ENCODE measurements around the gene FKBP1B.
"Not testable (repeated sequence)": the region's sequence is repeated elsewhere in the genome, so short reads cannot be mapped to it uniquely, and the experiment has no call there.

The FKBP1B gene

DNA sequence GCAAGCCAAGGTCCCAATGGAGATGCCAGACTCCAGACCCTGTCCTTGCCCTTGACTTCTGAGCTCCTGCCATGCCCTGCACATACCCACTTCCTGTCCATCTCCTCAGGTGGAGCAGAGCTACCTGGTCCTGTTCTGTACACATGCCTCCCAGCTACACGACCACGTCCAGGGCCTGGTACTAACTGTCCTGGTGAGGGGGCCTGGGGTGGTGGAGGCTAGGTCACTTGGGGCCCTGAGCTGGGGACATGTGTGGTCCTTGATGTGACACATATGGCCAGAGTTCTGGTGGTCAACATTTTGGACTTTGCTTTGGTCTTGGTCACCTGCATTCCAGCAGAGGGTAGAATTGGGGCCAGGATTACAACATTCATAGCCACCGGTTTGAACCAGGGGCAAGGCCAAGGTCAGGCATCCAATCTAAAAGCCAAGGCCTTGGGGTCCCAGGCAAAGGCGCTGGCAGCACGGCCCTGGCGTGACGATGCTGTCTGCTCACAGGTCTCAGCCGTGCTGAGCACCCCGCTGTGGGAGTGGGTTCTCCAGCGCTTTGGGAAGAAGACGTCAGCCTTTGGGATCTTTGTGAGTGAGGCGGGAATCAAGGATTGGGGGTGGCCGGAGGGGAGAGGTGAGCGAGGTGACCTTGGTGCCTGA is 27.1 kb upstream of the FKBP1B start:
- DNase-seq (ENCODE audit: low read depth in 3 of 3), result no peak

DNA sequence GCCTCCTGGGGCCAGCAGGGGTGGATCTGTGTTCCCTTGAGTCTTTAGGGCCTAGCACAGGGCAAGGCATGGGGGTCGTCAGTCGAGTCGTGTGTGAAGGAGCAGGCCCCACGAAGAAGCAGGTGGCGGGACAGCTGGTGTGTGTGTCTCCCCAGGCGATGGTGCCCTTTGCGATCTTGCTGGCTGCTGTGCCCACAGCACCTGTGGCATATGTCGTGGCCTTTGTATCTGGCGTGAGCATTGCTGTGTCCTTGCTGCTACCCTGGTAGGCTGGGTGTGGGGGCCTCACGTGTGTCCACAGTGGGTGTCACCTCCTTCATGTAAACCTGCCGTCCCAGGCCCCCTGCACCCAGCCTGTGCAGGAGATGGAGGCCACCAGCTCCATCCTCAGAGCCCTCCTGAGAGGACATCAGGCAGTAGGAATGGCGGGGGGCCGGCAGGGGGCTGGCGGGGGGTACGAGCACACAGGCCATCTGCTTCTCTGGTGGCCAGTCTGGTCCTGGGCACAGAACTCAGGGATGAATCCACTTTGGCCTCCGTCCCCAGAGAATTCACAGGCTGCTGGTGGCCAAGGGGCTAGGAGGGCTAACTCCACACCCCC is 26.5 kb upstream of the FKBP1B start:
- no peak for DNase-seq (ENCODE audit: low read depth in 3 of 3)

DNA sequence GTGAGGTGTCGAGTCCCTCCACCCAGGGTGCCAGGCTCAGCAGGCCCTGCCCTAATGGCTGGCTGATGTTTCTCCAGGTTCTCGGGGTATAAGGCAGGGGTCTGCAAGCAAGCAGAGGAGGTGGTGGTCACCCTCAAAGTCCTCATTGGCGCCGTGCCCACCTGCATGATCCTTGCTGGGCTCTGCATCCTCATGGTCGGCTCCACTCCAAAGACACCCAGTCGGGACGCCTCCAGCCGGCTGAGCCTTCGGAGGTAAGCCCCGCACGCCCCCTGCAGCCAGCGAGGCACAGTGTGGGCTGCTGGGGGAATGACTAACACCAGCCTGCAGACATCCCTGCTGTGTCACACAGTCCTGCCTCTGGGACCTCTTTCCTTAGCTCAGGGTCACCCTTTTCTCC is 25.5 kb upstream of the FKBP1B start:
- no peak for DNase-seq (ENCODE audit: low read depth in 3 of 3)

DNA sequence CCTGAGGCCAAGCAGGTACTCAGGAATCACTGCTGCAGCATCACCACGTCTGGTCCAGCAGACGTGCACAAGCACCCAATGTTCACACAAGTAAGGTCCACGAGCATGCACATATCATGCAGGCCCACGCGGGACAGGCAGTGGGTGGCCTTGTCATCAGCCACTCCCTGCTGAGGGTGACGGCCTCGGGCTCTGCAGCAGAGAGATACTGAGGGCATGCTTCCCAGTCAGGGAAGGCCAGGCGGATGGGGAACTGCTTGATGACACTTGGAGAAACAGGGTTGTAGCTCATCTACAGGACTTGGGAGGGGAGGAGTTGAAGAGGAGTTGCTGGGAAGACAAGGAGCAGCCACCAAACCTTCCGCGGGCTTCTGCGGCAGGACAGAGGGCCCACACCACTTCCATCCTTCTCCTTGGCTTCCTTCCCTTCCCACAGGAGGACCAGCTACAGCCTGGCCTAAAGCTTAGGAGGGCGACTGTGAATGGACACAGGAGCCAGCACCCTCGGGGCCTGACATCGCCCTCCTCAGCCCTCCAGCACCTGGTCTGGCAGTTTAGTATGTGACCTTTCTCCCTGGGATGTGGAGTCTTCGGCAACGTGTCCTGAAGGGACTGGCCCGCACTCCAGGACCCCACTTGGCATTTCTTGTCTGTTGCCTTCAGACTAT is 24.4 kb upstream of the FKBP1B start:
- DNase-seq (ENCODE audit: low read depth in 3 of 3), result no peak

DNA sequence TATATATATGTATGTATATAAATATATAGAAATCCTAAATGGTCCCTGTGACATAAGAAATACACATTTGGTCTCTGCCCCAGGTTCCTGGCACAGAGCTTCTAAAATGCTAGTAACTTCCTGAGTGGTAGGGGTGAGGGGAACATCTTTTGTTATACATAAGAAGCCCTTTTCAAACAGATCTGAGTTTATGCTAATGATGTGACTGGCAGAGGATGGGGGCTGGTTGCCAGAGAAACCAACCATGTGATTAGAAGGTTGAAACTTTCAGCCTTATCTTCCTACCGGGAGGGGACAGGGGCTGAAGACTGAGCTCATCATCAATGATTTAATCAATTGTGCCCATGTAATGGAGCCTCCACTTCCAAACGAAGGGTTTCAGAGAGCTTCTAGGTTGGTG is 23.3 kb upstream of the FKBP1B start:
- no peak for DNase-seq (ENCODE audit: low read depth in 3 of 3)

DNA sequence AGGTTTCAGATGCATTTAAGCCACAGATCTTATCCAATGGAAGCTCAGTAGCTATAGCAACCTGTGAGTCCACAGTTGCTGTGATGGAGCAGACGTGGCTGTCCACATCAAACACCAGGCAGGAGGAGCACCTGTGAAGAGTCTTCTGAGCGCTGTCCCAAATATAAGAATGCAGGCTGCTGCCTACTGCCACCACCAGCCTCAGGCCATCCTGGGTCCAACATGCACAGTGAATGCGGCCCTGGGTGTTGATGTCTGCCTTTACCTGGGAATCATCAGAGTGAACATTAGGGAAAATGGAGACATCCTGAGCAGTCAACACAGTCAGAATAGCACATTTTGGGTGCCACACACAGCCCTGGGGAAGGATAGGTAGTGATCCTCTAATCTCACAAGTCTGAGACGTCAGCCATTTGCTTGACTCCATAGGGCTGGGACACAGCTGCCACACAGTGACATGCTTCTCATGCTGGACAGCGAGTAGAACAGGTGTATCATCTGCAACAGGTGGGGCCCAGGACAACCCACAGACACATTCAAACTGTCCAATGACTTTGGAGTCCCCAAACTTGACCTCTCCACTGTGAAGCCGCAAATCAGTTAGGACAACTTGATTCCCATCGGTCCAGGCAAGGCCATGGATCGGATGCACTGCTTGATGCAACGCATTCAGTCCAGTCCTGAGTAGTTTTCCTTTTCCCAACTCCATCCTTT is 10.6 kb upstream of the FKBP1B start:
- no peak for DNase-seq (ENCODE audit: low read depth in 3 of 3)

DNA sequence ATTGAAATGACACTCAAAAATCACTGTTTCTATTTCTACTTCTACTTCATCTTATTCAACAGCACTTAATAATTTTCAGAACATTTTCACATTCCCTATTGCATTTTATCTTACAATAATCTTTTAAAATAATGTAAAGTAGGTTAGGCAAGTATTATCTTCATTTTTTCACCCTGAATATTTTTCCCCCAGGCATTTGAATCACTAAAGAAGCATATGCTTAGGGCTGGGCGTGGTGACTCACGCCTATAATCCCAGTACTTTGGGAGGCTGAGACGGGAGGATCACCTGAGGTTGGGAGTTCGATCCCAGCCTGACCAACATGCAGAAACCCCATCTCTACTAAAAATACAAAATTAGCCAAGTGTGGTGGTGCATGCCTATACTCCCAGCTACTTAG is 9.0 kb upstream of the FKBP1B start:
- DNase-seq (ENCODE audit: low read depth in 3 of 3), result no peak

DNA sequence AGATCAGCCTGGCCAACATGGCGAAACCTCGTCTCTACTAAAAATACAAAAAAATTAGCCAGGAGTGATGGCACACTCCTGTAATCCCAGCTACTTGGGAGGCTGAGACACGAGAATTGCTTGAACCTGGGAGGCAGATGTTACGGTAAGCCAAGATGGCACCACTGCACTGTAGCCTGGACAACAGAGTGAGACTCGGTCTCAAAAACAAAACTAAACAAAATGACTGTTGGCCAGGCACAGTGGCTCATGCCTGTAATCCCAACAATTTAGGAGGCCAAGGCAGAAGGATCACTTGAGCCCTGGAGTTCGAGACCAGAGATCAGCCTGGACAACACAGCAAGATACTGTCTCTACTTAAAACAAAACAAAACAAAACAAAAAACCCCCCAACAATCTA is 6.4 kb upstream of the FKBP1B start:
- not testable (repeated sequence) for DNase-seq (ENCODE audit: low read depth in 3 of 3)

DNA sequence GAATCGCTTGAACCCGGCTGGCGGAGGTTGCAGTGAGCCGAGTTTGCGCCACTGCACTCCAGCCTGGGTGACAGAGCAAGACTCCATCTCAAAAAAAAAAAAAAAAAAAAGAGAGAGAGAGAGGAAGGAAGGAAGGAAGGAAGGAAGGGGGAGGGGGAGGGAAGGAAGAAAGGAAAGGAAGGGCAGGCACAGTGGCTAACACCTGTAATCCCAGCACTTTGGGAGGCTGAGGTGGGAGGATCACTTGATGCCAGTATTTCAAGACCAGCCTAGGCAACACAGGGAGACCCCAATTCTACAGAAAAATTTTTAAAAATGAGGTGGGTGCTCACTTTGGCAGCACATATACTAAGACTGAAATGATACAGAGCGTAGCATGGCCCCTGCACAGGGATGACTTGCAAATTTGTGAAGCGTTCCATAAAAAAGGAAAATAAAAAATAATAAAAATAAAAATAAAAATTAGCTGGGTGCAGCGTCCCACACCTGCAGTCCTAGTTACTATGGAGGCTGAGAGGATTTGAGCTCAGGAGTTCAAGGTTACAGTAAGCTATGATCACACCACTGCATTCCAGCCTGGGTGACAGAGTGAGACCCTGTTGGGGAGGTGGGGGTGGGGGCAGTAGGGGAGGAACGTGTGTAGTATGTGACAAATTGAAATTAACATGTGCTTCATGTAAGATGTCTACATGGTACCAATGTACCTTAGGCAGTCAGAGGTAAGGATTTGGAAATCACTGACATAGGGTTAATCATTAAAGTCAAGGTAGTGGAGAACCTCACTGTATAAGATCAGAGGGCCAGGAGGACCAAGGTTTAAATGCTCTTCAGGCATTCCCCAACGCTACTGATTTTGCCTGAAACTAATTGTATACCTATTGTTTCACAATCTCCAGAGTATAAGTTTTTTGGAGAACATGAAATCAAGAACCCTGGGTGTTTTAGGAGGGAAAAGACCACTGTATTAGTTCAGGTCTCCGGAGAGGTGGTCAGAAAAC is 3.7 kb upstream of the FKBP1B start:
- no peak for DNase-seq (ENCODE audit: low read depth in 3 of 3)

DNA sequence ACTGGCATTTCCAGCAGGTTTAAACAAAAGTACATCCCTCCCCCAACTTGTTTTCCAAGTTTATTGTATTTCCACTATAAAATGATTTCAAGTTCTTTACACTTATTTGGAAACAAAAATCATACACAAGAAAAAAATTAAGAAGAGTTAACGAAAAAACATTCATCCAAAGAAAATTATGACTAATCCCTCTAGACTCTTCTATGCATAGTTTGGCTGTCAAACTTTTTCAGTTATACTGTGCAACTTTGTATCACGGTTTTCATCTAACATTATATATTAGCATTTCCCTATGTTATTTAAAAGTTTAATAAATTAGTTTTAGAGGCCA is 3.0 kb upstream of the FKBP1B start:
- no peak for DNase-seq (ENCODE audit: low read depth in 3 of 3)

DNA sequence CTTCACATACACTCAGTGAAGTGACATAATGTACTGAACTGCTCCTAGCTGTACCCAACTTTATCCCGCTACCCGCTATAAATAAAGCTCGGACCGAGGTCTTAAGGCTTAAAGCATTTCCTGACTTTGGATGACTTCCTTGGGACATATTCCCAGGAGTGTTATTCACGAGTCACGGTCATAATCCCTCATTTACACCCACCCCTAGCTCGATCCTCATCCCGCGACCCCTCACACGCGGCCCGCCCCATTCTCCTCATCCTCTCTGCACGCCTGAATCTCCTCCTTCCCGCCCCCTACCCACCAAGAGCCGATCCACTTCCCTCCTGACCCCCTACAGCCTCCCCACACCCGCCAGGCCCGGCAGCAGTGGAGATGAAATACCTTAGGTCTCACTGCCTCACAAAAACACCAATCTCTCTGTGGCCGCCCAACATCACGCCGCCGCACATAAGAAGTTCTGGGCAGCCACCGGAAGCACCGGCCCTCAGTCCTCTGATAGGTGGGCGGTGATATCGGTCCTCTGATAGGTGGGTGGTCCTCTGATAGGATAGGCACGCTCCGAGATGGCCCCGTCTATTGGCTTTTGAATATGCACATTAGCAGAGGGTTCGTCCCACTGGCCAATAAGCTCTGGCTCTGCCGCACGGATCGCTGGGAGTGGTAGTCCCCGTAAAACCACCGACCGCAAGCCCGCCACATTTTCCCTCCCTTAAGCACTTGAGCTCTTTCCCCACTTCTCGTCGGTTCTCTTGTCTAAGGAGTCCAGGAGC is 2.4 kb upstream of the FKBP1B start, which contains the start of gene WDCP:
TSS of gene WDCP (minus strand) at position 462 of the 773 bp plus-strand sequence. CDS start 7,897 bp downstream, outside the sequence.
- DNase-seq (ENCODE audit: low read depth in 3 of 3), result peak; percentile 83 to 93 (median 89)

DNA sequence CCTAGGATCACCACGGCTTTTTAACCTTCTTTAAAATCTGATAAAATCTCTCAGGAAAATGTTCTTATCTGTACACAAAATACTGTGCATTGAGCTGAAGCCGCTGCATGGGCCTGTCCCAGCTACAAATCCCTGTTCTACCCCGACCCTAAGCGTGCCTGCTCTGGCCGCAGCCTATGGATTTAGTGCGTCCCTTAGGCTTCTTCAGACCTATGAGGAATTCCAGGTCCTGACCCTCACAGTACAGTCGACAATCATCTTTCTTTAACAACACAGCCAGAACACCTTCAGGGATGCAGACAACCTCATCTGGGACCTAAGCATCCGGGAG is 1.9 kb upstream of the FKBP1B start:
- DNase-seq (ENCODE audit: low read depth in 3 of 3), result no peak

DNA sequence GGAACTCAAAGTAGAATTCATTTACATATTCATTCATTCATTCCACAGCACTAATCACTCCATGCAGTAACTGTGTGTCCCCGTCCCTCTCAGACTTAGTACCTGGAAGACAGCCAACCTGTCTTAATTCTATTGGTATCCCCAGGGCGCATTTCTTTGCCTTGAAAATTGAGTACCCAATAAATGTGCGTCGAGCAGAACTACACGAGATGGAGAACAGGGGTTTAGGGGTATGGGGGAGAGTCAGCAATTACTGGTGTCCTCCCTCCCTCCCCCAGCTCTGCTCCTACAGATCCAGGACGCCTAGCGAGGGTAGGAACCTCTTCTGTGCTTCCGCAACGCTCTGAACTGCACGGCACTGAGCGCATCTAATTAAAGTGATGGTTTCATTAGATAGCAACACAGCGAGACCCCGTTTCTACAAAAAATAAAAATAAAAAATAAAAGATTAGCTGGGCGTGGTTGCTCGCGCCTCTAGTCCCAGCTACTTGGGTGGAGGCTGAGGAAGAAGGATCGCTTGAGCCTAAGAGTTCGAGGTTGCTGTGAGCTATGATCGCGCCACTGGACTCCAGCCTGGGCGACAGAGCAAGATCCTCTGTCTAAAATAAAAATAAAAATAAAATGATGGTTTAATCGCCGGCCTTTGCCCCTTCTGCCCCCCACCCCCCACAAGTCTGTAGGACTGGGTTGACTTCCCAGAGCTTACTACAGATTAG is 614 bp upstream of the FKBP1B start:
- no peak for DNase-seq (ENCODE audit: low read depth in 3 of 3)

DNA sequence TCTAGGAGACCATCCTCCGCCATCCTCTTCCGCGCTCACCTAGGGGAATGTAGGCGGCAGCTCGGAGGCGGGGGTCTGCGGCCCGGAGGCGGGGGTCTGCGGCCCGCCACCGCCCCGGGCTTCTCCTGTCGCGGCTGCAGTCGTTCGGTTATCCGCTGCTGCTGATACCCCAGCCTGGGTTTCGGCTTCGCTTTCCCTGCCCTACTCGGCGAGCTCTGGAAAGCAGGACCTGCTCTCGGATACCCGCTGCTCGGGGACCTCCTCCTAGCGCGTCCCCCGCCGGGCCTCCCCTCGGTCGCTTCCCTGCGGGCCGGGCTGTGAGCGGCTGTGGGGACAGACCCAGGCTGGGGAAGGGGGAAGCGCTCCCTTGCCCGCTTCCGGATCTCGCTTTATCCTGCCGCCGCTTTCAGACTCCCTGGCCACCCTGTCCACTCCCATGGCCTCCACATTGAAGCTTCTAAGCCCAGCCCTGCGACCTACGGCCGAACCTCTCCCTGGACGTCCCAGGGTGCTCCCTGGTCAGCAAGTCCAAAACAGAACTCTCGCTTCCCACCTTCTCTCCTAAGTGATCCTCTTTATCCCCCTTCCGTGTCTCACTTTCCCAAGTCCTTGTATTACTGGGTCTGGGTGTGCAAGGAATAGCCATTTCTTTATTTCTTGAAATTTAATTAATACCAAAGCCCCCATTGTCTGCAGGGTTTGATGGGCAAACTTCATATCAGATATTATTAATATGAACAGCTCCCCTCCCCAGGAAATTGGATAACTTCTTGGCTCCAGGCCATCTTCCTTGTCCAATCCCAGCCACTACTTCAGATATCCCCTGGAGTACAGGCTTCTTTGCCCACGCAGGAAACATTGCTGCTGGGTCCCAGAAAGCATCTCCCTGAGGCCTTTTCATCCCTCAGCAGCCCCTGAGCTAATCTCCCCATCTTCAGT is 769 bp downstream of the FKBP1B start:
- DNase-seq (ENCODE audit: low read depth in 3 of 3), result peak in 1 of 3 donors; percentile 16

DNA sequence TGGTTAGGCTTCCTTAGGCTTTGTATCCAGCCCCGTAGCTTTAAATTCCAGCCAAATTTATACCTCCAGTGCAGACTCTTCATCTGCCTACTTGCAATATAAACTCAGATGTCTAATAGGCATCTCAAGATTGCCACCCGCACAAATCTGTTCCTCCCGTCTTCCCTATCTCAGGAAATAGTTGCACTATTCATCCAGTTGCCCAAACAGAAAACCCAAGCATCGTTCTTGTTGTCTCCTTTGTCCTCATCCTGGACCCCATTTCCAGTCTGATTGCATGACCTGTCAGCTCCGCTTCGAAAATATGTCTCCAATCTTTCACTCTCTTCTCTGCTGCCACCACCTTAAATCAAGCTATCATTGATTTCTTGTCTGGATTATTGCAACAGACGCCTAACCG is 2.3 kb downstream of the FKBP1B start:
- no peak for DNase-seq (ENCODE audit: low read depth in 3 of 3)

DNA sequence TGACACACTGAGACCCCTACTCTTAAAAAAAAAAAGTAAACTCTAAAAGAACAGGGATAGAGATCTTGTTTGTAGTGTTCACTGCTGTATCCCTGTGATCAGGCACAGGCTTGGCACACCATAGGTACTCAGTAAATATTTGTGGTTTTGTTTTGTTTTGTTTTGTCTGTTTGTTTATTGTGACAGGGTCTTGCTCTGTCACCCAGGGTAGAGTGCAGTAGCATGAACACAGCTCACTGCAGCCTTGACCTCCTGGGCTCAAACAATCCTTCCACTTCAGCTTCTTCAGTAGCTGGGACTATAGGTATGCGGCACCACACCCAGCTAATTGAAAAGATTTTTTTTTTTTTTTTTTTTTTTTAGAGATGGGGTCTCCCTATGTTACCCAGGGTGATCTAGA is 3.4 kb downstream of the FKBP1B start:
- DNase-seq (ENCODE audit: low read depth in 3 of 3), result no peak

DNA sequence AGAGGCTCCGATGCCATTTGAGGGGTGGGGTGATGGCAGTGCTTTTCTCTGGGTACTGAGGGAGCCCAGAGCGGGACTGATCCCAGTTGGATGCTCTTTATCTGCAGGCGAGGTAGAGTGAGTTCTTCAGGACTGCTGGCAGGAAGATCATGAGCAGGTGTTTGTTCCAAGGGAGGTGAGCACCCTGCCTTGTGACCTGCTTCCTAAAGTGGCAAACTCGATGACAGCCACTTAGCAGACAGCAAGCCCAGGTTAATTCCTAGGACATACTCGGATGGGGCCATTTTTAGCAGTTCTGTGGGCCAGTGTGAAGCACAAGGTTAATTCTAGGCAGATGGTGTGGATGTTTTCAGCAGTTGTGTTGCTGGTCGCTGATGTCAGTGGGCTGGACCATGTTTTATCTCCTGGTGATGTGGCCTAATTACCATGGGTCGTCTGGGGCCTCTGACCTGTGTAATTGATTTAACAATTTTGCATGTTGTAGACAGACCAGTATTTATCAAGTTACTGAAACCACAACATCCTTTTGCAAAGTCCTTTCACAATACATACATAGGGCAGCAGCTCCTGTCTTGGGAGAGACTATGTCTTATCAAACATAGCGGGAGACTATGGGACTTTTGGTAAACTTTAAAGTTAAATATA is 4.9 kb downstream of the FKBP1B start:
- DNase-seq (ENCODE audit: low read depth in 3 of 3), result no peak

DNA sequence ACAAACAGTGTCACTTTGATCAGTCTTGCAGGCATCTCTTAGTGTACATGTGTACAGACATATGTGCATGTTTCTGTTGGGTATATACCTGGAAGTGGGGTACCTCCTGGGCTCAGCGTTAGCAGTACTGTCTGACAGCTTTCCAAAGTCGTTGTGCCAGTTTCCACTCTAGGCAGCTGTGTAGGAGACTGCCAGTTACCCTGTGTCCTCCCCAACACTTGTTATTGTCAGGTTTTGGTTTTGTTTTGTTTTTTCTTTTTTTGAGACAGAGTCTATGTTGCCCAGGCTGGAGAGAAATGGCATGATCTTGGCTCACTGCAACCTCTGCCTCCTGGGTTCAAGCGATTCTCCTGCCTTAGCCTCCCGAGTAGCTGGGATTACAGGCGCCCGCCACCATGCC is 6.2 kb downstream of the FKBP1B start:
- no peak for DNase-seq (ENCODE audit: low read depth in 3 of 3)
